WTC11 (cell line): ENCODE results near the gene KCNQ2.

Source experiments
- EMX1 ChIP-seq: fragments of 250-450 bp; sonication (Bioruptor Pico); IDR thresholded peaks from 2 replicates; pipeline ENCODE4 v1.8.0; 2021; ENCODE audit warnings: mild to moderate bottlenecking
- FOXJ3 ChIP-seq: sonication (generic); formaldehyde crosslinking; IDR thresholded peaks from 2 replicates; pipeline ENCODE4 v1.9.0; 2021; ENCODE audit warnings: missing genetic modification reagents, mild to moderate bottlenecking, borderline replicate concordance
- JUN ChIP-seq: sonication (generic); formaldehyde crosslinking; IDR thresholded peaks from 2 replicates; pipeline ENCODE4 v1.8.0; 2023; ENCODE audit warnings: mild to moderate bottlenecking, missing genetic modification reagents
- NR3C1 ChIP-seq: sonication (generic); formaldehyde crosslinking; conservative IDR thresholded peaks from 2 replicates; pipeline ENCODE4 v1.8.1; 2023; ENCODE audit warnings: low read depth, mild to moderate bottlenecking, missing genetic modification reagents
- SP1 ChIP-seq: sonication (generic); formaldehyde crosslinking; conservative IDR thresholded peaks from 2 replicates; pipeline ENCODE4 v1.8.1; 2022; ENCODE audit warnings: missing genetic modification reagents
- ZNF138 ChIP-seq: sonication (generic); formaldehyde crosslinking; conservative IDR thresholded peaks from 2 replicates; pipeline ENCODE4 v1.8.1; 2022; ENCODE audit warnings: mild to moderate bottlenecking, moderate library complexity, missing genetic modification reagents
- TF ChIP-seq, protein P1 (sequence below): fragments of 200-600 bp; IDR thresholded peaks from 2 replicates; pipeline ENCODE4 v1.8.0; 2022; ENCODE audit warnings: antibody characterized with exemption
- TF ChIP-seq, protein P2 (sequence below): sonication (generic); formaldehyde crosslinking; IDR thresholded peaks from 2 replicates; pipeline ENCODE4 v1.8.1; 2022; ENCODE audit warnings: low read depth, missing genetic modification reagents, borderline replicate concordance

DNA sequence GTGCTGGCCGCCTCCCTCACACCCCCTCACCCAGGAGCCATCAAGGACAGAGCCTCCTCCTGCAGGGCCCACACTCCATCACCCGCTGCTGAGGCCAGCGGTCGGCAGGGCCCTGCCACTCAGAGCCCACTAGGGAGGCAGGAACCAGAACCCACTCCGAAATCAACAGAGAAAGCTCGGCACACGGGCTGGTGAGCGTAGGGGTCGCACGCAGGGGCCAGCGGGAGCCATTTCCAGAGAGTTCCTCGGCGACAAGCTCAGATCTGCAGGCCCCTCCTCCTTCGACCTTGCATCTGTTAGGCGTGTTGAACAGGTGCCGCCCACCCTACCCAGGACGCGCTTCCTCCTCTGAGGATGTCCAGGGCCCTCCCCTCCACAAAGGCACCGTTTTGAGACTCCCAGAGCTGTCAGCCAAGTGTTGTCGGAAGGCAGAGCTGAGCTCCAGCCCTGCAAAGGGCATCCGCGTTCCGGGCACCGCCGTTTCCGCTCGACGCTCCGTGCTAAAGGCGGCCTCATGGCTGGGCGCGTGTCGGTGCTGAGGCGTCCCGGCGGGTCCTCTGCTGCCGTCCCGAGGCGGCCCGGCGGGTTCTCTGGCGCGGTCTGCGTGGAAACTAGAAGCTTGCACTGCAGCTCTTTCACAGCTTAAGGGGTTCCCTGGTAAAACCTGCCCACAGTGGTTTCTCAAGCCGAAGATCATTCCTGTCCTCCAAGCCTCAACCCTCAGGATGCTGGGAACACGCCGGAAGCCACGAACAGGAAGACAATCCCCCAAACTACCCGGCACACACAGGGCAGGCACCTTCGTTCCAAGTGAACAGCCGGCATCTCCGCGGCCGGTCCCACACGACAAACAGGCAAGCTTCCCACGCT lies 6.8 kb downstream of the KCNQ2 start:
- no peak for TF ChIP-seq NR3C1 (CRISPR knock-in tag)
- TF ChIP-seq SP1 (CRISPR knock-in tag), result no peak
- TF ChIP-seq, protein P1, sequence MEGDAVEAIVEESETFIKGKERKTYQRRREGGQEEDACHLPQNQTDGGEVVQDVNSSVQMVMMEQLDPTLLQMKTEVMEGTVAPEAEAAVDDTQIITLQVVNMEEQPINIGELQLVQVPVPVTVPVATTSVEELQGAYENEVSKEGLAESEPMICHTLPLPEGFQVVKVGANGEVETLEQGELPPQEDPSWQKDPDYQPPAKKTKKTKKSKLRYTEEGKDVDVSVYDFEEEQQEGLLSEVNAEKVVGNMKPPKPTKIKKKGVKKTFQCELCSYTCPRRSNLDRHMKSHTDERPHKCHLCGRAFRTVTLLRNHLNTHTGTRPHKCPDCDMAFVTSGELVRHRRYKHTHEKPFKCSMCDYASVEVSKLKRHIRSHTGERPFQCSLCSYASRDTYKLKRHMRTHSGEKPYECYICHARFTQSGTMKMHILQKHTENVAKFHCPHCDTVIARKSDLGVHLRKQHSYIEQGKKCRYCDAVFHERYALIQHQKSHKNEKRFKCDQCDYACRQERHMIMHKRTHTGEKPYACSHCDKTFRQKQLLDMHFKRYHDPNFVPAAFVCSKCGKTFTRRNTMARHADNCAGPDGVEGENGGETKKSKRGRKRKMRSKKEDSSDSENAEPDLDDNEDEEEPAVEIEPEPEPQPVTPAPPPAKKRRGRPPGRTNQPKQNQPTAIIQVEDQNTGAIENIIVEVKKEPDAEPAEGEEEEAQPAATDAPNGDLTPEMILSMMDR, result no peak
- TF ChIP-seq FOXJ3 (CRISPR knock-in tag), result no peak
- no peak for TF ChIP-seq ZNF138
- TF ChIP-seq, protein P2, sequence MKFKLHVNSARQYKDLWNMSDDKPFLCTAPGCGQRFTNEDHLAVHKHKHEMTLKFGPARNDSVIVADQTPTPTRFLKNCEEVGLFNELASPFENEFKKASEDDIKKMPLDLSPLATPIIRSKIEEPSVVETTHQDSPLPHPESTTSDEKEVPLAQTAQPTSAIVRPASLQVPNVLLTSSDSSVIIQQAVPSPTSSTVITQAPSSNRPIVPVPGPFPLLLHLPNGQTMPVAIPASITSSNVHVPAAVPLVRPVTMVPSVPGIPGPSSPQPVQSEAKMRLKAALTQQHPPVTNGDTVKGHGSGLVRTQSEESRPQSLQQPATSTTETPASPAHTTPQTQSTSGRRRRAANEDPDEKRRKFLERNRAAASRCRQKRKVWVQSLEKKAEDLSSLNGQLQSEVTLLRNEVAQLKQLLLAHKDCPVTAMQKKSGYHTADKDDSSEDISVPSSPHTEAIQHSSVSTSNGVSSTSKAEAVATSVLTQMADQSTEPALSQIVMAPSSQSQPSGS (CRISPR knock-in tag), result no peak
- no peak for TF ChIP-seq EMX1 (CRISPR knock-in tag)
- no peak for TF ChIP-seq JUN (CRISPR knock-in tag)
